HuH-7.5 (cell line): ENCODE results near the gene GADD45G.

ENCODE experiments used
- DNase-seq: peaks from one replicate; pipeline ENCODE4 v3.0.0; 2011; ENCODE audit warnings: low spot score

The GADD45G gene

GRCh38 chr9:89592963-89593726, 11.7 kb upstream of the GADD45G start:
- DNase-seq, result peak; percentile 46

GRCh38 chr9:89593727-89594427, 10.9 kb upstream of the GADD45G start:
- DNase-seq, result peak; percentile 57

- no peak for DNase-seq
Observed at GRCh38 chr9:89594811-89595550, 9.8 kb upstream of the GADD45G start.

GRCh38 chr9:89595646-89596045, 9.2 kb upstream of the GADD45G start:
- DNase-seq, result no peak

GRCh38 chr9:89596937-89597555, 7.8 kb upstream of the GADD45G start:
- no peak for DNase-seq

- DNase-seq, result no peak
Observed at GRCh38 chr9:89597711-89598362, 7.0 kb upstream of the GADD45G start.

- DNase-seq, result no peak
Observed at GRCh38 chr9:89598363-89598713, 6.5 kb upstream of the GADD45G start.

GRCh38 chr9:89598926-89599325, 5.9 kb upstream of the GADD45G start:
- no peak for DNase-seq

- no peak for DNase-seq
Observed at GRCh38 chr9:89600831-89601230, 4.0 kb upstream of the GADD45G start.

- DNase-seq, result no peak
Observed at GRCh38 chr9:89601306-89601705, 3.5 kb upstream of the GADD45G start.

- no peak for DNase-seq
Observed at GRCh38 chr9:89601856-89602562, 2.8 kb upstream of the GADD45G start.

GRCh38 chr9:89602978-89603766, 1.6 kb upstream of the GADD45G start:
- DNase-seq, result peak; percentile 70

- peak; percentile 71 for DNase-seq
Observed at GRCh38 chr9:89603767-89604665, 796 bp upstream of the GADD45G start.

GRCh38 chr9:89605465-89606048, 745 bp downstream of the GADD45G start:
- DNase-seq, result peak; percentile 46

- DNase-seq, result peak; percentile 46
Observed at GRCh38 chr9:89606049-89606623, 1.3 kb downstream of the GADD45G start.

- no peak for DNase-seq
Observed at GRCh38 chr9:89606624-89607311, 2.0 kb downstream of the GADD45G start.

- DNase-seq, result no peak
Observed at GRCh38 chr9:89608641-89609335, 4.0 kb downstream of the GADD45G start.
